OCI-LY3 (cell line): ENCODE data around the gene NOC4L.

Source experiments
- EZH2phosphoT487 ChIP-seq: fragments of 200-600 bp; shearing (Covaris generic); IDR thresholded peaks from 2 replicates; pipeline ENCODE4 v1.6.1; 2018; ENCODE audit warnings: antibody characterized with exemption, mixed run types, low read depth
- TF ChIP-seq, protein P1 (sequence below): fragments of 200-600, 300-600 bp; sonication (generic); IDR thresholded peaks from 2 replicates; pipeline ENCODE4 v1.5.1; 2014; ENCODE audit warnings: antibody characterized with exemption, low read length, low read depth

DNA sequence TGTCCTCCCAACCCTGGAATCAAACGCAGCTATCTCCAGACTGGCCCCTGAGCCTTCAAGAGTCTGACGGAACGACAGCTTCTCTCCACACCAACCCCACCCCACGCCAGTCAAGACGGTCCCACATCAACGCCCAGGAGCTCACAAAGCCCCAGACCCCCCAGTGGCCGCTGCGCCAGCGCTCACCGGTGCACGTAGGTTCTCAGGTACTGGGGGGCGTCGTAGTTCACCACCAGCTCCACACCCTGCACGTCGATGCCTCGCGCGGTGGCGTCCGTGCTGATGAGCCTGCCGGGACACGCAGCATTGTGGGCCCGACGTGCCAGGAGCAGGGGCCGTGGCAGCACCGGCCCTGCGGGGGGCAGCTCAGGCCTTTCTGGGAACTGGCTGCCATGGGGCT, 4.3 kb upstream of the NOC4L start:
- TF ChIP-seq, protein P1, sequence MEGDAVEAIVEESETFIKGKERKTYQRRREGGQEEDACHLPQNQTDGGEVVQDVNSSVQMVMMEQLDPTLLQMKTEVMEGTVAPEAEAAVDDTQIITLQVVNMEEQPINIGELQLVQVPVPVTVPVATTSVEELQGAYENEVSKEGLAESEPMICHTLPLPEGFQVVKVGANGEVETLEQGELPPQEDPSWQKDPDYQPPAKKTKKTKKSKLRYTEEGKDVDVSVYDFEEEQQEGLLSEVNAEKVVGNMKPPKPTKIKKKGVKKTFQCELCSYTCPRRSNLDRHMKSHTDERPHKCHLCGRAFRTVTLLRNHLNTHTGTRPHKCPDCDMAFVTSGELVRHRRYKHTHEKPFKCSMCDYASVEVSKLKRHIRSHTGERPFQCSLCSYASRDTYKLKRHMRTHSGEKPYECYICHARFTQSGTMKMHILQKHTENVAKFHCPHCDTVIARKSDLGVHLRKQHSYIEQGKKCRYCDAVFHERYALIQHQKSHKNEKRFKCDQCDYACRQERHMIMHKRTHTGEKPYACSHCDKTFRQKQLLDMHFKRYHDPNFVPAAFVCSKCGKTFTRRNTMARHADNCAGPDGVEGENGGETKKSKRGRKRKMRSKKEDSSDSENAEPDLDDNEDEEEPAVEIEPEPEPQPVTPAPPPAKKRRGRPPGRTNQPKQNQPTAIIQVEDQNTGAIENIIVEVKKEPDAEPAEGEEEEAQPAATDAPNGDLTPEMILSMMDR, result no peak
- no peak for TF ChIP-seq EZH2phosphoT487
